ENCODE measurements around the gene IER3IP1. TPM values are rescaled to one million over a fixed set of nuclear protein-coding genes. Genes with fewer than 3 reads are reported as not detected.
A peak's percentile ranks its signal among the peaks of the same experiment; 100 is the strongest.

Gene IER3IP1
- total RNA-seq, 2 experiments from 2014 or later, result 8.5 to 10.3 TPM

DNA sequence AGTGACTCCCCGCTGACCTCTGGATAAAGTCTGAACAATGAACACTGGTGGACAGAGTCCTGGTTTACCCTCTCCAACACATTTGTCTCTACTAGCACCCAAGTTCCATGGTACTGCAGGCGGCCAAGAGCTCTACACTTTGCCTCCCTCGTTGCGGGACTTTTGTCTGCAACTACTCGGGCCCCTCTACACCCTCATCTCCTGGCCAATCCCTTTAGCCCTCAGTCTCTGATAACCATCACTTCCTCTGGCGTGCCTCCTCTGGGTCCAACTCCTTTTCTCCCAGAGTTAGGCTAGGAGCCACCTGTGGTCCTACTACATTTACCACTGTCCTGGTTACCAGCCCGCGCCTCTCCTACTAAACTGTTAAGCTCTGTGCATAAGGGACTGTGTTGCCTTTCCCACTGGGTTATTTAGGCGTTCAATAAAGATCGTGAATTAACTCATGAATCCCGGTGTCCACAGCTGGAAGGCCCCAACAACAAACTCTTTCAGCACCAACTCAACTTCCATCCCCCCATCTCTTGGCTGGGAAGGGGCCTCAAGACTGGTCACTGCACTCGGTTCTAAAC is 26.6 kb downstream of the IER3IP1 start:
- Mint-ChIP-seq H3K9me3 (ENCODE audit: low read depth) (no peaks in the 10 kb centered on the region), H3K36me3 (peaks cover 9% of the 10 kb centered on the region), H3K4me3 (peak overlapping the region; percentile 97), H3K27me3 (no peaks in the 10 kb centered on the region), H3K27ac (peak overlapping the region; percentile 95), H3K4me1 (peaks cover 29% of the 10 kb centered on the region)
- ATAC-seq (no peak), DNase-seq (no peak)
- CTCF ChIA-PET, result interaction anchor here (0.8 to 1.7 kb wide), 3 partner anchors 16 to 50 kb away, joined by 3 to 5 read pairs (median 3); no protein-coding TSS in a partner anchor

GRCh38 chr18:47146206-47146605 is 30.0 kb downstream of the IER3IP1 start:
- ATAC-seq (no peak), DNase-seq (no peak)
- no peak overlapping the region for H3K27ac Mint-ChIP-seq
- no peaks in the 10 kb centered on the region for H3K9me3 Mint-ChIP-seq (ENCODE audit: low read depth)
- peaks cover 14% of the 10 kb centered on the region for H3K36me3 Mint-ChIP-seq
- H3K27me3 Mint-ChIP-seq, result no peaks in the 10 kb centered on the region
- no peak overlapping the region for H3K4me3 Mint-ChIP-seq
- CTCF ChIA-PET, result no interaction called here
- peaks cover 25% of the 10 kb centered on the region for H3K4me1 Mint-ChIP-seq

DNA sequence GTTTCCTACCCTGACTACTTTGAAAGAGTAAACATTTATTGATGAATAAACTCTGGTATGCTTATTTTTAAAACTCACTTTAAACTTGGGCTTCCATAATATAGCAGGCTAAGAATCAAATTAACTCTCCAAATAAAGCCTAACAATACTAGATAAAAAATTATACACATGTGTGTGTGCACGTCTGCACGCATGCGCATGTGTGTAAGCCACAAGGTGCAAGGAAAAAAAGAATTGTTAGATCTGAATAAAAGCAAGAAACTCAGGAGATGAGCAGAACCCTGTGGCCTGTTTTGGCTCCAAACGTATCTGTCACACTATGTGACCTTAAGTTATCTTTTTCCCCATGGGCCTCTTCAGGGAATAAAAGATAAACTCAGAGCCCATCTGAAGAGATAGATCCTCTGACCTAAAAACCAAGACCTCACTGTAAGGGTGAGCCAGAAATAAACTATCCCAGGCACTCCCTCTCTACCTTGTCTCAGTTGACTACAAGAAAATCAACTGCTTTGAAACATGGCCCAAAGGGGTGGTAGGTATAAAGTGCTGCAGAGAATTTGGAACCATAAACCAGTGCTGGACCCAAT is 32.2 kb downstream of the IER3IP1 start:
- ATAC-seq, result no peak
- no peaks in the 10 kb centered on the region for H3K27me3 Mint-ChIP-seq
- peaks cover 20% of the 10 kb centered on the region for H3K36me3 Mint-ChIP-seq
- H3K27ac Mint-ChIP-seq, result no peak overlapping the region
- no peak for DNase-seq
- no peaks in the 10 kb centered on the region for H3K9me3 Mint-ChIP-seq (ENCODE audit: low read depth)
- H3K4me1 Mint-ChIP-seq, result peaks cover 8% of the 10 kb centered on the region
- no peak overlapping the region for H3K4me3 Mint-ChIP-seq
- CTCF ChIA-PET, result no interaction called here

DNA sequence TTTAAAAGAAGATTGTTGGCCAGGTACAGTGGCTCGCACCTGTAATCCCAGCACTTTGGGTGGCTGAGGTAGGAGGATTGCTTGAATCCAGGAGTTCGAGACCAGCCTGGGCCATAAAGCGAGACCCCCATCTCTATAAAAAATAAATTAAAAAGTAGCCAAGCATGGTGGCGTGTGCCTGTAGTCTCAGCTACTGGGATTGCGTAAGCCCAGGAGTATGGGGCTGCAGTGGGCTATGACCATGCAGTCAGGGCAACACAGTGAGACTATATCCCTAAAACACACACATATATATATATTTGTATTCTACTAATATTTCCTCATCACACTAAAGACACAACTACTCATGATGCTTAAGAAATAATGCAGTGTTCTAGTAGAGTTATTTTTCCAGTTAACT is 33.0 kb downstream of the IER3IP1 start:
- Mint-ChIP-seq H3K9me3 (ENCODE audit: low read depth) (no peaks in the 10 kb centered on the region), H3K27me3 (no peaks in the 10 kb centered on the region), H3K36me3 (peaks cover 21% of the 10 kb centered on the region), H3K27ac (no peak overlapping the region), H3K4me1 (no peaks in the 10 kb centered on the region), H3K4me3 (no peak overlapping the region)
- CTCF ChIA-PET, result no interaction called here
- no peak for DNase-seq
- ATAC-seq, result no peak

GRCh38 chr18:47141289-47141688 is 34.9 kb downstream of the IER3IP1 start:
- no peak overlapping the region for H3K27ac Mint-ChIP-seq
- no peaks in the 10 kb centered on the region for H3K27me3 Mint-ChIP-seq
- peaks cover 27% of the 10 kb centered on the region for H3K36me3 Mint-ChIP-seq
- no peak overlapping the region for H3K4me3 Mint-ChIP-seq
- no peaks in the 10 kb centered on the region for H3K4me1 Mint-ChIP-seq
- CTCF ChIA-PET, result no interaction called here
- ATAC-seq, result no peak
- no peak for DNase-seq
- no peaks in the 10 kb centered on the region for H3K9me3 Mint-ChIP-seq (ENCODE audit: low read depth)

DNA sequence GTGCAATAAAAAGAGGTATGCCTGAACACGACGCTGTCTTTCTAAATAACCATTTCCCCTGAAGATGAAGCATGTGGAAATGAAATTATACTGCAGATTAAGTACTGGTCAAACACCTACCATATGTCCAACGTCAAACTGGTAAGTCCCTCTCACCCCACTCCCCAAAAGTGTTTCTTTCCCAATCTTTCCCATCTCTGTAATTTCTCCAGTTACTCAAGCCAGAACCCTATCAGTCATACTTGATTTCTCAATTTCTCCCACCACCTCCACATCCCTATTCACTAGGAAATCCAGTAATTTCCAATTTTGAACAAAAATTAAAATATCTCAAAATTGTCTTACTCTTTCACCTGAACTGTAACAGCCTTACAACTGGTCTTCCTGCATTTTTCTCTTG is 55.0 kb downstream of the IER3IP1 start:
- no peak for ATAC-seq
- H3K27ac Mint-ChIP-seq, result no peak overlapping the region
- H3K4me1 Mint-ChIP-seq, result peaks cover 23% of the 10 kb centered on the region
- H3K9me3 Mint-ChIP-seq (ENCODE audit: low read depth), result no peaks in the 10 kb centered on the region
- DNase-seq, result no peak
- no peak overlapping the region for H3K4me3 Mint-ChIP-seq
- CTCF ChIA-PET, result interaction anchor here (1.0 kb wide), 1 partner anchor 29 kb away, joined by 3 read pairs; the partner anchor contains the start of gene HDHD2
- peaks cover 47% of the 10 kb centered on the region for H3K36me3 Mint-ChIP-seq
- H3K27me3 Mint-ChIP-seq, result no peaks in the 10 kb centered on the region

DNA sequence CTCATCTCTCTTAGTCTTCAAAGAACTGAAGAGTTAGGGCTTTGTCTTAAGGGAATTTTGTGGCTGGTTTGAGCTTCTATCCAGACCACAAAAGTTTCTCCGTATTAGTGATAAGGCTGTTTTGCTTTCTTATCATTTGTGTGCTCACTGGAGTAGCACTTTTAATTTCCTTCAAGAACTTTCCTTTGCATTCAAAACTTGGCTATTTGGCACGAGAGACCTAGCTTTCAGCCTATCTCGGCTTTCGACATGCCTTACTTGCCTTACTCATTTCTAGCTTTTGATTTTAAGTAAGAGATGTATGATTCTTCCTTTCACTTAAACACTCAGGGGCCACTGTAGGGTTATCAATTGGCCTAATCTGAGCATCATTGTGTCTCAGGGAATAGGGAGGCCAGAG is 55.7 kb downstream of the IER3IP1 start:
- CTCF ChIA-PET, result no interaction called here
- peak; percentile 78 for ATAC-seq
- no peak for DNase-seq
- Mint-ChIP-seq H3K4me3 (no peak overlapping the region), H3K27ac (no peak overlapping the region), H3K9me3 (ENCODE audit: low read depth) (no peaks in the 10 kb centered on the region), H3K36me3 (peaks cover 47% of the 10 kb centered on the region), H3K4me1 (peaks cover 23% of the 10 kb centered on the region), H3K27me3 (no peaks in the 10 kb centered on the region)

GRCh38 chr18:47118981-47119380 is 57.2 kb downstream of the IER3IP1 start:
- DNase-seq (no peak), ATAC-seq (no peak)
- peaks cover 47% of the 10 kb centered on the region for H3K36me3 Mint-ChIP-seq
- H3K9me3 Mint-ChIP-seq (ENCODE audit: low read depth), result no peaks in the 10 kb centered on the region
- peaks cover 23% of the 10 kb centered on the region for H3K4me1 Mint-ChIP-seq
- no peaks in the 10 kb centered on the region for H3K27me3 Mint-ChIP-seq
- H3K27ac Mint-ChIP-seq, result no peak overlapping the region
- CTCF ChIA-PET, result no interaction called here
- no peak overlapping the region for H3K4me3 Mint-ChIP-seq

- H3K36me3 Mint-ChIP-seq, result peaks cover 23% of the 10 kb centered on the region
- DNase-seq (no peak), ATAC-seq (no peak)
- no peaks in the 10 kb centered on the region for H3K9me3 Mint-ChIP-seq (ENCODE audit: low read depth)
- H3K27ac Mint-ChIP-seq, result no peak overlapping the region
- no peak overlapping the region for H3K4me3 Mint-ChIP-seq
- CTCF ChIA-PET, result no interaction called here
- H3K4me1 Mint-ChIP-seq, result peaks cover 8% of the 10 kb centered on the region
- no peaks in the 10 kb centered on the region for H3K27me3 Mint-ChIP-seq
Observed at GRCh38 chr18:47115205-47115604, 61.0 kb downstream of the IER3IP1 start.

GRCh38 chr18:47113796-47114540 is 62.2 kb downstream of the IER3IP1 start:
- Mint-ChIP-seq H3K4me1 (no peaks in the 10 kb centered on the region), H3K27me3 (no peaks in the 10 kb centered on the region)
- CTCF ChIA-PET, result interaction anchor here (1.5 kb wide), 1 partner anchor 12 kb away, joined by 5 read pairs; no protein-coding TSS in a partner anchor

DNA sequence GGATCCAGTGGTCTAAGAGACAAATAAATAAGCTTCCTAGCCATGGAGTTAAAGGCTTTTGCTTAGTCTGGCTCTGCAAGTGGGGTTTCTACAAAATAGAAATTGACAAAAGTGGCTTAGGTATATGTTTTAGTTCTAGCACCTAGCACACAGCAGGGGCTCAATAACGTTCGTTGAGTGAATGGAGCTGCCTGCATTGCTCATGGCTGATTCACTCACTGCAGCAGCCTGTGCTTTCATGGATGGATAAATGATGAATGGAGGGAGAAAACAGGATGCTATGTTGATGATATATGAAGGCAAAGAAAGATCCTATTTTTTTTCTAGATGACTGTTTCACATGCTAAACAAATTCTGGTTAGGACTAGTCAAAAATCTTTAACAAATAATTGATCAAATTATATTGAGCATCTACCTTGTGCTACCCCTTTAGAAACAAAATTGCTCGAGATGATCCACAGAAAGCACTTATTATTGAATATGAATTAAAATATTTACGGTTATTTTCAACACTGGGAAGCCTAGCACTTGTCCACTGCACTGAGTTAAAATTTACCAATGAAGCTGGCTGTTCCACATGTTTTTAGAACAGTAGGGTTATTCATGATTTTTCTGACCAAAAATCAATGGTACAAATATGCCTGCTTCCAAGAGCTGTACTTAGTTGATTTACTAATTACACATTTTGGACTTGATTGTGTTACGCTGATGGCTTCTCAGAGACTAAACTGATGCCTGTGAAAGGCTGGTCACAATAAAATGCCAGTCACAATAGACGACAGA is 65.5 kb downstream of the IER3IP1 start:
- no peak overlapping the region for H3K4me3 Mint-ChIP-seq
- no peaks in the 10 kb centered on the region for H3K9me3 Mint-ChIP-seq (ENCODE audit: low read depth)
- H3K27me3 Mint-ChIP-seq, result no peaks in the 10 kb centered on the region
- no peaks in the 10 kb centered on the region for H3K4me1 Mint-ChIP-seq
- CTCF ChIA-PET, result interaction anchor here (1.0 kb wide), 1 partner anchor 13 kb away, joined by 4 read pairs; no protein-coding TSS in a partner anchor
- no peak for DNase-seq
- H3K36me3 Mint-ChIP-seq, result peaks cover 5% of the 10 kb centered on the region
- no peak overlapping the region for H3K27ac Mint-ChIP-seq
- ATAC-seq, result no peak

More at GRCh38 chr18:47113796-47114540, 62.2 kb downstream of the IER3IP1 start:
- no peak overlapping the region for H3K27ac Mint-ChIP-seq
- DNase-seq (no peak), ATAC-seq (no peak)
- no peaks in the 10 kb centered on the region for H3K9me3 Mint-ChIP-seq (ENCODE audit: low read depth)
- peaks cover 13% of the 10 kb centered on the region for H3K36me3 Mint-ChIP-seq
- H3K4me3 Mint-ChIP-seq, result no peak overlapping the region

GRCh38 chr18:47109720-47110119 is 66.4 kb downstream of the IER3IP1 start:
- H3K36me3 Mint-ChIP-seq, result peaks cover 5% of the 10 kb centered on the region
- no peak overlapping the region for H3K27ac Mint-ChIP-seq

GRCh38 chr18:47108998-47109405 is 67.2 kb downstream of the IER3IP1 start:
- H3K36me3 Mint-ChIP-seq, result peaks cover 3% of the 10 kb centered on the region
- ATAC-seq (no peak), DNase-seq (no peak)
- H3K4me3 Mint-ChIP-seq, result no peak overlapping the region
- H3K4me1 Mint-ChIP-seq, result no peaks in the 10 kb centered on the region
- H3K27me3 Mint-ChIP-seq, result no peaks in the 10 kb centered on the region
- no peak overlapping the region for H3K27ac Mint-ChIP-seq
- H3K9me3 Mint-ChIP-seq (ENCODE audit: low read depth), result no peaks in the 10 kb centered on the region
- CTCF ChIA-PET, result no interaction called here

More at GRCh38 chr18:47109720-47110119, 66.4 kb downstream of the IER3IP1 start:
- Mint-ChIP-seq H3K27me3 (no peaks in the 10 kb centered on the region), H3K9me3 (ENCODE audit: low read depth) (no peaks in the 10 kb centered on the region), H3K4me3 (no peak overlapping the region), H3K4me1 (no peaks in the 10 kb centered on the region)
- CTCF ChIA-PET, result interaction anchor here (1.0 kb wide), 1 partner anchor 12 kb away, joined by 4 read pairs; no protein-coding TSS in a partner anchor
- ATAC-seq, result no peak
- DNase-seq, result no peak

All from activated CD8-positive, alpha-beta memory T cell treated with anti-CD3 and anti-CD28 coated beads, Interleukin-2, amount 10 ng/mL, durations not matched to agents 7 days and 5 days (primary cell).